ENCODE results near the gene AACS. TPM values are rescaled to one million over a fixed set of nuclear protein-coding genes. Genes with fewer than 3 reads are reported as not detected.

AACS gene
- total RNA-seq, 1 experiment from 2014 or later: 54.0 TPM

DNA sequence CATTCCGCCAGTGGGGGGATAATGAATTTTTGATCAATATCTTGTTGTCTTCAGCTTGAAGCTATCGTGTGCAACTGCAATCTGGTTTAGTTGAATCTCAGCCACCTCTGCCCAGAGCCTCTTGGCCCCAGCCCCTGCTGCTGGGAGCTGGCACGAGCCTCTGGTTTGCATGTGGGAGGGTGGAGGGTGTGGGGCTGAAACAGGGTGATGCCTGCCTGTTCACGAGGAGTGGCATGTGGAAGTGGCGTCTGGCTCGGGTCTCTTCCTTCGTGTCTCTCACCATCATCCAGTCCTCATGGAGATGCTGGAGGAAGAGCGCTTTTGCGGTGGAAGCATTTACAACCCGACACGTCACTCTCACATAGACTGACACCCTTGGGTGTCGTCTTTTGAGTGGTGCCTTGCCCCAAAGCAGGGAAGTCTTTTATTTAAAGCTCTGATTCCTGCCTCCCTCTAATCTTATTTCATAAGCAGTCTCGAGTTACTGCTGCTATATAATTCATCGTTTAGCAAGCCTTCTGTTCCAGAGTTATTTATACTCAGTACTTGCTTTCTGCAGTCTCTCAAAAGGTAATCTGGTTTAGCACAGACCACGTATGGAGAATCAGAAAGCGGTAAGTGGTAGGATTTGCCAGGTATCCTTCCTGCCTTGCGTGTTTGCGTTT is 64.5 kb downstream of the AACS start:
- ChIA-PET CTCF (interaction anchor here (1.1 kb wide), 1 partner anchor 38 kb away, joined by 3 read pairs; no protein-coding TSS in a partner anchor), POLR2A (no interaction called here)
- ATAC-seq: no peak
- H3K27me3 Mint-ChIP-seq (ENCODE audit: low read depth): no peaks in the 10 kb centered on the region
- no peak overlapping the region for H3K27ac Mint-ChIP-seq
- no peak overlapping the region for H3K4me3 Mint-ChIP-seq
- H3K36me3 Mint-ChIP-seq: peaks cover 34% of the 10 kb centered on the region
- no peaks in the 10 kb centered on the region for H3K9me3 Mint-ChIP-seq
- DNase-seq (ENCODE audit: low spot score): no peak
- peaks cover 8% of the 10 kb centered on the region; the same call in 1 of the 2 replicates for H3K4me1 Mint-ChIP-seq
- TF ChIP-seq MXD4 (CRISPR knock-in tag; IDR thresholded peaks at IDR 0.05; ENCODE audit: borderline replicate concordance): no peak
- TF ChIP-seq ZNF423 (CRISPR knock-in tag; IDR thresholded peaks at IDR 0.05): no peak
- TF ChIP-seq FOXK1 (CRISPR knock-in tag; IDR thresholded peaks at IDR 0.05): no peak
- TF ChIP-seq, protein P1, sequence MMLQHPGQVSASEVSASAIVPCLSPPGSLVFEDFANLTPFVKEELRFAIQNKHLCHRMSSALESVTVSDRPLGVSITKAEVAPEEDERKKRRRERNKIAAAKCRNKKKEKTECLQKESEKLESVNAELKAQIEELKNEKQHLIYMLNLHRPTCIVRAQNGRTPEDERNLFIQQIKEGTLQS (CRISPR knock-in tag; conservative IDR thresholded peaks at IDR 0.05): no peak
- no peak for TF ChIP-seq NR3C1 (CRISPR knock-in tag; conservative IDR thresholded peaks at IDR 0.05; ENCODE audit: low read depth)
- TF ChIP-seq ZBTB21 (CRISPR knock-in tag; IDR thresholded peaks at IDR 0.05; ENCODE audit: borderline replicate concordance): no peak
- TF ChIP-seq, protein P2, sequence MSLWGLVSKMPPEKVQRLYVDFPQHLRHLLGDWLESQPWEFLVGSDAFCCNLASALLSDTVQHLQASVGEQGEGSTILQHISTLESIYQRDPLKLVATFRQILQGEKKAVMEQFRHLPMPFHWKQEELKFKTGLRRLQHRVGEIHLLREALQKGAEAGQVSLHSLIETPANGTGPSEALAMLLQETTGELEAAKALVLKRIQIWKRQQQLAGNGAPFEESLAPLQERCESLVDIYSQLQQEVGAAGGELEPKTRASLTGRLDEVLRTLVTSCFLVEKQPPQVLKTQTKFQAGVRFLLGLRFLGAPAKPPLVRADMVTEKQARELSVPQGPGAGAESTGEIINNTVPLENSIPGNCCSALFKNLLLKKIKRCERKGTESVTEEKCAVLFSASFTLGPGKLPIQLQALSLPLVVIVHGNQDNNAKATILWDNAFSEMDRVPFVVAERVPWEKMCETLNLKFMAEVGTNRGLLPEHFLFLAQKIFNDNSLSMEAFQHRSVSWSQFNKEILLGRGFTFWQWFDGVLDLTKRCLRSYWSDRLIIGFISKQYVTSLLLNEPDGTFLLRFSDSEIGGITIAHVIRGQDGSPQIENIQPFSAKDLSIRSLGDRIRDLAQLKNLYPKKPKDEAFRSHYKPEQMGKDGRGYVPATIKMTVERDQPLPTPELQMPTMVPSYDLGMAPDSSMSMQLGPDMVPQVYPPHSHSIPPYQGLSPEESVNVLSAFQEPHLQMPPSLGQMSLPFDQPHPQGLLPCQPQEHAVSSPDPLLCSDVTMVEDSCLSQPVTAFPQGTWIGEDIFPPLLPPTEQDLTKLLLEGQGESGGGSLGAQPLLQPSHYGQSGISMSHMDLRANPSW (CRISPR knock-in tag; conservative IDR thresholded peaks at IDR 0.05; ENCODE audit: low read depth): no peak
- TF ChIP-seq TCF7 (CRISPR knock-in tag; IDR thresholded peaks at IDR 0.05; ENCODE audit: low read depth): no peak
- TF ChIP-seq ZNF263 (CRISPR knock-in tag; IDR thresholded peaks at IDR 0.05; ENCODE audit: low read depth): no peak
- TF ChIP-seq CREM (CRISPR knock-in tag; IDR thresholded peaks at IDR 0.05): no peak
- no peak for TF ChIP-seq NFE2L1 (CRISPR knock-in tag; IDR thresholded peaks at IDR 0.05)
- TF ChIP-seq, protein P3, sequence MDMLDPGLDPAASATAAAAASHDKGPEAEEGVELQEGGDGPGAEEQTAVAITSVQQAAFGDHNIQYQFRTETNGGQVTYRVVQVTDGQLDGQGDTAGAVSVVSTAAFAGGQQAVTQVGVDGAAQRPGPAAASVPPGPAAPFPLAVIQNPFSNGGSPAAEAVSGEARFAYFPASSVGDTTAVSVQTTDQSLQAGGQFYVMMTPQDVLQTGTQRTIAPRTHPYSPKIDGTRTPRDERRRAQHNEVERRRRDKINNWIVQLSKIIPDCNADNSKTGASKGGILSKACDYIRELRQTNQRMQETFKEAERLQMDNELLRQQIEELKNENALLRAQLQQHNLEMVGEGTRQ (CRISPR knock-in tag; IDR thresholded peaks at IDR 0.05): no peak
- TF ChIP-seq, protein P4, sequence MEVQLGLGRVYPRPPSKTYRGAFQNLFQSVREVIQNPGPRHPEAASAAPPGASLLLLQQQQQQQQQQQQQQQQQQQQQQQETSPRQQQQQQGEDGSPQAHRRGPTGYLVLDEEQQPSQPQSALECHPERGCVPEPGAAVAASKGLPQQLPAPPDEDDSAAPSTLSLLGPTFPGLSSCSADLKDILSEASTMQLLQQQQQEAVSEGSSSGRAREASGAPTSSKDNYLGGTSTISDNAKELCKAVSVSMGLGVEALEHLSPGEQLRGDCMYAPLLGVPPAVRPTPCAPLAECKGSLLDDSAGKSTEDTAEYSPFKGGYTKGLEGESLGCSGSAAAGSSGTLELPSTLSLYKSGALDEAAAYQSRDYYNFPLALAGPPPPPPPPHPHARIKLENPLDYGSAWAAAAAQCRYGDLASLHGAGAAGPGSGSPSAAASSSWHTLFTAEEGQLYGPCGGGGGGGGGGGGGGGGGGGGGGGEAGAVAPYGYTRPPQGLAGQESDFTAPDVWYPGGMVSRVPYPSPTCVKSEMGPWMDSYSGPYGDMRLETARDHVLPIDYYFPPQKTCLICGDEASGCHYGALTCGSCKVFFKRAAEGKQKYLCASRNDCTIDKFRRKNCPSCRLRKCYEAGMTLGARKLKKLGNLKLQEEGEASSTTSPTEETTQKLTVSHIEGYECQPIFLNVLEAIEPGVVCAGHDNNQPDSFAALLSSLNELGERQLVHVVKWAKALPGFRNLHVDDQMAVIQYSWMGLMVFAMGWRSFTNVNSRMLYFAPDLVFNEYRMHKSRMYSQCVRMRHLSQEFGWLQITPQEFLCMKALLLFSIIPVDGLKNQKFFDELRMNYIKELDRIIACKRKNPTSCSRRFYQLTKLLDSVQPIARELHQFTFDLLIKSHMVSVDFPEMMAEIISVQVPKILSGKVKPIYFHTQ (CRISPR knock-in tag; IDR thresholded peaks at IDR 0.05): no peak
- TF ChIP-seq, protein P5, sequence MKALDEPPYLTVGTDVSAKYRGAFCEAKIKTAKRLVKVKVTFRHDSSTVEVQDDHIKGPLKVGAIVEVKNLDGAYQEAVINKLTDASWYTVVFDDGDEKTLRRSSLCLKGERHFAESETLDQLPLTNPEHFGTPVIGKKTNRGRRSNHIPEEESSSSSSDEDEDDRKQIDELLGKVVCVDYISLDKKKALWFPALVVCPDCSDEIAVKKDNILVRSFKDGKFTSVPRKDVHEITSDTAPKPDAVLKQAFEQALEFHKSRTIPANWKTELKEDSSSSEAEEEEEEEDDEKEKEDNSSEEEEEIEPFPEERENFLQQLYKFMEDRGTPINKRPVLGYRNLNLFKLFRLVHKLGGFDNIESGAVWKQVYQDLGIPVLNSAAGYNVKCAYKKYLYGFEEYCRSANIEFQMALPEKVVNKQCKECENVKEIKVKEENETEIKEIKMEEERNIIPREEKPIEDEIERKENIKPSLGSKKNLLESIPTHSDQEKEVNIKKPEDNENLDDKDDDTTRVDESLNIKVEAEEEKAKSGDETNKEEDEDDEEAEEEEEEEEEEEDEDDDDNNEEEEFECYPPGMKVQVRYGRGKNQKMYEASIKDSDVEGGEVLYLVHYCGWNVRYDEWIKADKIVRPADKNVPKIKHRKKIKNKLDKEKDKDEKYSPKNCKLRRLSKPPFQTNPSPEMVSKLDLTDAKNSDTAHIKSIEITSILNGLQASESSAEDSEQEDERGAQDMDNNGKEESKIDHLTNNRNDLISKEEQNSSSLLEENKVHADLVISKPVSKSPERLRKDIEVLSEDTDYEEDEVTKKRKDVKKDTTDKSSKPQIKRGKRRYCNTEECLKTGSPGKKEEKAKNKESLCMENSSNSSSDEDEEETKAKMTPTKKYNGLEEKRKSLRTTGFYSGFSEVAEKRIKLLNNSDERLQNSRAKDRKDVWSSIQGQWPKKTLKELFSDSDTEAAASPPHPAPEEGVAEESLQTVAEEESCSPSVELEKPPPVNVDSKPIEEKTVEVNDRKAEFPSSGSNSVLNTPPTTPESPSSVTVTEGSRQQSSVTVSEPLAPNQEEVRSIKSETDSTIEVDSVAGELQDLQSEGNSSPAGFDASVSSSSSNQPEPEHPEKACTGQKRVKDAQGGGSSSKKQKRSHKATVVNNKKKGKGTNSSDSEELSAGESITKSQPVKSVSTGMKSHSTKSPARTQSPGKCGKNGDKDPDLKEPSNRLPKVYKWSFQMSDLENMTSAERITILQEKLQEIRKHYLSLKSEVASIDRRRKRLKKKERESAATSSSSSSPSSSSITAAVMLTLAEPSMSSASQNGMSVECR (CRISPR knock-in tag; IDR thresholded peaks at IDR 0.05; ENCODE audit: borderline replicate concordance): no peak
- TF ChIP-seq ESRRA (CRISPR knock-in tag; IDR thresholded peaks at IDR 0.05; ENCODE audit: borderline replicate concordance): no peak
- no peak for TF ChIP-seq EMX1 (CRISPR knock-in tag; IDR thresholded peaks at IDR 0.05)
- TF ChIP-seq, protein P6, sequence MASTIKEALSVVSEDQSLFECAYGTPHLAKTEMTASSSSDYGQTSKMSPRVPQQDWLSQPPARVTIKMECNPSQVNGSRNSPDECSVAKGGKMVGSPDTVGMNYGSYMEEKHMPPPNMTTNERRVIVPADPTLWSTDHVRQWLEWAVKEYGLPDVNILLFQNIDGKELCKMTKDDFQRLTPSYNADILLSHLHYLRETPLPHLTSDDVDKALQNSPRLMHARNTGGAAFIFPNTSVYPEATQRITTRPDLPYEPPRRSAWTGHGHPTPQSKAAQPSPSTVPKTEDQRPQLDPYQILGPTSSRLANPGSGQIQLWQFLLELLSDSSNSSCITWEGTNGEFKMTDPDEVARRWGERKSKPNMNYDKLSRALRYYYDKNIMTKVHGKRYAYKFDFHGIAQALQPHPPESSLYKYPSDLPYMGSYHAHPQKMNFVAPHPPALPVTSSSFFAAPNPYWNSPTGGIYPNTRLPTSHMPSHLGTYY (CRISPR knock-in tag; IDR thresholded peaks at IDR 0.05): no peak
- TF ChIP-seq ELF4 (CRISPR knock-in tag; IDR thresholded peaks at IDR 0.05; ENCODE audit: low read depth): no peak
- TF ChIP-seq, protein P7, sequence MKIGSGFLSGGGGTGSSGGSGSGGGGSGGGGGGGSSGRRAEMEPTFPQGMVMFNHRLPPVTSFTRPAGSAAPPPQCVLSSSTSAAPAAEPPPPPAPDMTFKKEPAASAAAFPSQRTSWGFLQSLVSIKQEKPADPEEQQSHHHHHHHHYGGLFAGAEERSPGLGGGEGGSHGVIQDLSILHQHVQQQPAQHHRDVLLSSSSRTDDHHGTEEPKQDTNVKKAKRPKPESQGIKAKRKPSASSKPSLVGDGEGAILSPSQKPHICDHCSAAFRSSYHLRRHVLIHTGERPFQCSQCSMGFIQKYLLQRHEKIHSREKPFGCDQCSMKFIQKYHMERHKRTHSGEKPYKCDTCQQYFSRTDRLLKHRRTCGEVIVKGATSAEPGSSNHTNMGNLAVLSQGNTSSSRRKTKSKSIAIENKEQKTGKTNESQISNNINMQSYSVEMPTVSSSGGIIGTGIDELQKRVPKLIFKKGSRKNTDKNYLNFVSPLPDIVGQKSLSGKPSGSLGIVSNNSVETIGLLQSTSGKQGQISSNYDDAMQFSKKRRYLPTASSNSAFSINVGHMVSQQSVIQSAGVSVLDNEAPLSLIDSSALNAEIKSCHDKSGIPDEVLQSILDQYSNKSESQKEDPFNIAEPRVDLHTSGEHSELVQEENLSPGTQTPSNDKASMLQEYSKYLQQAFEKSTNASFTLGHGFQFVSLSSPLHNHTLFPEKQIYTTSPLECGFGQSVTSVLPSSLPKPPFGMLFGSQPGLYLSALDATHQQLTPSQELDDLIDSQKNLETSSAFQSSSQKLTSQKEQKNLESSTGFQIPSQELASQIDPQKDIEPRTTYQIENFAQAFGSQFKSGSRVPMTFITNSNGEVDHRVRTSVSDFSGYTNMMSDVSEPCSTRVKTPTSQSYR (CRISPR knock-in tag; IDR thresholded peaks at IDR 0.05): no peak
- no peak for TF ChIP-seq OVOL2 (CRISPR knock-in tag; IDR thresholded peaks at IDR 0.05; ENCODE audit: borderline replicate concordance)

Measured in WTC11 (cell line).